GM10248 (cell line): ENCODE data around the gene NEU4.

Source experiments
- CTCF ChIA-PET: fragments of 300-600 bp; sonication (Branson Sonifier 250); formaldehyde crosslinking; extraction: SDS; loops from one replicate; lab custom pipeline; 2021; ENCODE audit warnings: antibody characterized with exemption; lab: Yijun Ruan, JAX
- POLR2A ChIA-PET: fragments of 350-650 bp; sonication (Branson Sonifier 250); formaldehyde crosslinking; extraction: SDS; loops from one replicate; lab custom pipeline; 2020; ENCODE audit warnings: antibody characterized with exemption; lab: Yijun Ruan, JAX
- DNase-seq: peaks from one replicate; pipeline ENCODE4 v3.0.0; 2012; ENCODE audit errors: extremely low spot score
- TF ChIP-seq, protein P1 (sequence below): IDR thresholded peaks from 2 replicates; pipeline ENCODE4 v1.5.1; 2012; ENCODE audit warnings: mild to moderate bottlenecking, low read depth; ENCODE audit errors: extremely low read depth, missing control alignments, control extremely low read depth

The NEU4 gene

DNA sequence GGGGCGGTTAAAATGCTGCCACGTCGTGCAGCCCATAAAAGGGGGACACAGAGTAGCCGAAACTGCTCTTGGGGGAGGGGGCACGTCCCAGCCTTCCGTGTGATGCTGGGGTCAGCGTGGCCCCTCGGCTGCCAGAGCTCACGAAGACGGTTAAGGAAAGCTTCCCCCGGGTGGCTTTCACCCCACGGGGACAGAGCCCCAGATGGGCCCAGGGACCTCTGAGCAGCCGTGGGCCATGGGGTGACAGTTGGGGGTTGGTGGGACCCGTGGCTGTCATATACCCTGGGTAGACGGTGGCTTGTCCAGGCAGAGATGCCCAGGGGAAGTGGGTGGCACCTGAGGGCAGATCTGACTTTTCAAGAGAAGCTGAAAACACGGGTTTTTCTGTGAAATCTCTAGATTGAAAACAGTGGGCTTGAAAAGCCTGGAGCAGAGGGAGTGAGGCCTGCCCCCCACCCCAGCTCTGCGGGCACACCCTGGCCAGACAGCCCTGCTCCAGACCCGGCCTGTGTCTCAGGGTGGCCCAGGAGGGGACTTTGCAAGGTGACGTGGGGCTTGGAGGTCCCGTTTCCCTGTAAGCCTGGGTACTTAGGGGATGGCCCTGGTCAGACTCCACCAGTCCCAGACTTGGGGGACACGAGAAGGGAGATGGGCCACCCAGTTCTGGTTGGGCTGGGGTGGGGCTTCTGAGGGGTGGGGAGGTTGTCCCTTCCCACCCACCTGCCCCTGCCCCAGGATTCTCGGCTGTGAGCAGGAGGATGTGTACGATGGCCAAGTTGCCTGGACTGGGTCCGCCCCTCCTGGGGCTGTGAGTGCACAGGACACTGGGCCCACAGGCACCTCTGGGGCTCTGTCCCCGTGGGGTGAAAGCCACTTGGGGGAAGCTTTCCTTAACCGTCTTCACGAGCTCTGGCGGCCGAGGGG is 652 bp downstream of the NEU4 start:
- ChIA-PET POLR2A (no interaction called here), CTCF (no interaction called here)
- TF ChIP-seq, protein P1, sequence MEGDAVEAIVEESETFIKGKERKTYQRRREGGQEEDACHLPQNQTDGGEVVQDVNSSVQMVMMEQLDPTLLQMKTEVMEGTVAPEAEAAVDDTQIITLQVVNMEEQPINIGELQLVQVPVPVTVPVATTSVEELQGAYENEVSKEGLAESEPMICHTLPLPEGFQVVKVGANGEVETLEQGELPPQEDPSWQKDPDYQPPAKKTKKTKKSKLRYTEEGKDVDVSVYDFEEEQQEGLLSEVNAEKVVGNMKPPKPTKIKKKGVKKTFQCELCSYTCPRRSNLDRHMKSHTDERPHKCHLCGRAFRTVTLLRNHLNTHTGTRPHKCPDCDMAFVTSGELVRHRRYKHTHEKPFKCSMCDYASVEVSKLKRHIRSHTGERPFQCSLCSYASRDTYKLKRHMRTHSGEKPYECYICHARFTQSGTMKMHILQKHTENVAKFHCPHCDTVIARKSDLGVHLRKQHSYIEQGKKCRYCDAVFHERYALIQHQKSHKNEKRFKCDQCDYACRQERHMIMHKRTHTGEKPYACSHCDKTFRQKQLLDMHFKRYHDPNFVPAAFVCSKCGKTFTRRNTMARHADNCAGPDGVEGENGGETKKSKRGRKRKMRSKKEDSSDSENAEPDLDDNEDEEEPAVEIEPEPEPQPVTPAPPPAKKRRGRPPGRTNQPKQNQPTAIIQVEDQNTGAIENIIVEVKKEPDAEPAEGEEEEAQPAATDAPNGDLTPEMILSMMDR: no peak
- DNase-seq: peak; percentile 18

DNA sequence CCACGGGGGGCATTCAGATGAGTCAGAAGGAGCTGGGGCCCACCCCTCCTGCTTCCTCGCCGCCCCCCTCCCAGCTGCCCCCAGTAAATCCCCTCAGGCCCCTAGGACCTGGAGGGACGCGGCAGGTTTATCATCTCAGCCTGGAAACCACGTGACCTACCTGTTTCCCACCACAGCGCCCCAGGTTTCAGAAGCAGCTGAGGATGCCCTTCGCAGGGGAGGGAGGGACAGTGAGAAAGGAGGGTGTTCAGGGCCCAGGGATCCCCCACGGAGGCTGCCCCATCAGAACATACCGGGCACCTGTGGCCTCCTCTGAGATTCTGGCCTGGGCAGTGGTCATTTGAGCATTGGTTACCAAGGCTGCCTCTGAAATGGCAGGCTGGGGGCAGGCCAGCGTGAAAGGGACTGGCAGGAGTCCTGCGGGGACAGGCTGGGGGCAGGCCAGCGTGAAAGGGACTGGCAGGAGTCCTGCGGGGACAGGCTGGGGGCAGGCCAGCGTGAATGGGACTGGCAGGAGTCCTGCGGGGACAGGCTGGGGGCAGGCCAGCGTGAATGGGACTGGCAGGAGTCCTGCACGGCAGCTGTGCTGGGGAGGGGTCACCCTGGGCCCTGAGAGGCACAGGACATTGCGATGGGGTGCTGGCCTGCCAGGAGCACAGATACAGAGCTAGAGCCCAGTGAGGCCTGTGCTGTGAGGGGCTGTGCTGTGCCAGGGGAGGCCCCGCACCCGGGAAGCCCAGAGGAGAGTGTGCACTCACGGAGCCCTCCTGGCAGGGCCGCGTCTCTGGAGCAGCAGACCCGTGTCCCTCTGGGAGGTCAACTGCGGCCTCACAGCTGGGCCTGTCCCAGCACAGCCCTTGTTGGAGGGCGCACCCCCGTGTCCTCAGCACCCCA is 1.6 kb downstream of the NEU4 start:
- ChIA-PET POLR2A (interaction anchor here (0.5 kb wide), 1 partner anchor 18 kb away, joined by 3 read pairs; no protein-coding TSS in a partner anchor), CTCF (no interaction called here)
- TF ChIP-seq, protein P1: no peak
- peak; percentile 25 for DNase-seq

DNA sequence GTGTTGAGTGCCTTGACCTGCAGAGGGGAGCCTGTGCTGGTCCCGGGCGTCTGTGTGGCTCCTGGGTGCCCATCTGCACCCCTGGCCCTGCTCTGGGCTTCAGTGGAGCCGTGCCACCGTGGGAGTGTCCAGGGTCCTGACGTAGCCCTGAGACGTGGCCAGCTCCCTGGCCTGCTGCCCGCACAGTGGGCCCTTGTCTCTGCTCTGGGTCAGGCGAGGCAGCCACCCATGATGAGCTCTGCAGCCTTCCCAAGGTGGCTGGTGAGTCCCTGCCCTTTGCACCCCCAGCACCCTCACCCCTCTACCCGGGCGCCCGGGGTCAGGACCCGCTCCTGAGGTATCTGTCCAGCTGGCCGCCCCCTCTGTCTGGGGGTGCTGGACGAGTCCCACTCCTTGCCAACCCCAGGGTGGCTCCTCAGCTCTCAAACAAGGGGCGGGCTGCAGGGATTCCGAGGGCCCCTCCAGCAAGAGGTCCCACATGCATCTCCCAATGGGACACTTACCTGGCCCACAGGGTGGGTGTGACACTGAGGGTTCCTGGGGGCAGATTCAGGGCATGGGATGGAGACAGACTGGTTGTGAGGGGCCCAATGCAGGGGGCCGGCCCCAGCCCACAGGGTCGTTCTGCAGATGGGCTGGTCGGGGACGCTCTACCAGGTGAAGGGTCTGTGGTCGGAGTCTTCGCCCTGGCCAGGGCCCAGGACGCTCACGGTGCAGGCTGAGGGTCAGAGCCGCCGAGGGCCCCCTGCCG is 2.4 kb downstream of the NEU4 start:
- DNase-seq: peak; percentile 20
- ChIA-PET CTCF (no interaction called here), POLR2A (interaction anchor here (0.5 kb wide), 1 partner anchor 19 kb away, joined by 3 read pairs; no protein-coding TSS in a partner anchor)
- TF ChIP-seq, protein P1: no peak

DNA sequence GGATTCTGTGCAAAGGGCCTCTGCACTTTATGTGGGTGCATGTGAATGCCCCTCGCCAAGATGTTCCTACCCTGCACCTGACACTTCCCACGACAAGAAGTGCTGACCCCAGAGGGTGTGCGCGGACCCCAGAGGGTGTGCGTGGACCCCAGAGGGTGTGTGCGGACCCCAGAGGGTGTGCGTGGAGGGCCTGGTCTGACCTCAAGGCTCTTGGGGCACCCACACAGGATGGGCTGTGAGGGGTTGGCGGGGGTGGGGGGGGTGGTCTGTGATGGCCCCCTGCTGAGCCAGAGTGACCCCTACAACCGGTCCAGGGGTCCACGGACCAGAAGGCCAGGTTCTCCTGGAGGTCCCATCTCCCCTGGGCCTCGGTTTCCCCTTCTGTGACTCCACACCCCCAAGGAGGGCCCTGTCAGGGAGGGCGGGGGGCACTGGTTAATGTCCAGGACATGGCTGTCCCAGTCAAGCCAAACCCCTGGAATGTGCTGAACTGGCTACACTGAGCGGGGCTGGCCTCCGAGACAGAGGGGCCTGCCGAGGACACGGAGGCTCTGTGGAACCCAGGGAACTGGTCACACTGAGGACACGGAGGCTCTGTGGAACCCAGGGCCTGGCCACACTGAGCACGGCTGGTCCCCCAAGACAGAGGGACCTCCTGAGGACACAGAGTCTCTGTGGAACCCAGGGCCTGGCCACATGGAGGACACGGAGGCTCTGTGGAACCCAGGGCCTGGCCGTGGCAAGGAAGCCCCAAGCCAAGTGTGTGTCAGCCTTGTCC is 3.1 kb downstream of the NEU4 start:
- CTCF ChIA-PET: interaction anchor here (1.0 kb wide), 1 partner anchor 66 kb away, joined by 3 read pairs; no protein-coding TSS in a partner anchor

More for the DNA sequence above, 3.1 kb downstream of the NEU4 start:
- DNase-seq: no peak
- POLR2A ChIA-PET: no interaction called here
- TF ChIP-seq, protein P1: no peak
